ENCODE data around the gene AGPAT4. TPM values are rescaled to one million over a fixed set of nuclear protein-coding genes. Genes with fewer than 3 reads are reported as not detected.
"Not testable (repeated sequence)": the region's sequence is repeated elsewhere in the genome, so short reads cannot be mapped to it uniquely, and the experiment has no call there.

AGPAT4 gene
- polyA plus RNA-seq, 1 of the 3 experiments (the other 2 are of a cell fraction) = 3.9 TPM

DNA sequence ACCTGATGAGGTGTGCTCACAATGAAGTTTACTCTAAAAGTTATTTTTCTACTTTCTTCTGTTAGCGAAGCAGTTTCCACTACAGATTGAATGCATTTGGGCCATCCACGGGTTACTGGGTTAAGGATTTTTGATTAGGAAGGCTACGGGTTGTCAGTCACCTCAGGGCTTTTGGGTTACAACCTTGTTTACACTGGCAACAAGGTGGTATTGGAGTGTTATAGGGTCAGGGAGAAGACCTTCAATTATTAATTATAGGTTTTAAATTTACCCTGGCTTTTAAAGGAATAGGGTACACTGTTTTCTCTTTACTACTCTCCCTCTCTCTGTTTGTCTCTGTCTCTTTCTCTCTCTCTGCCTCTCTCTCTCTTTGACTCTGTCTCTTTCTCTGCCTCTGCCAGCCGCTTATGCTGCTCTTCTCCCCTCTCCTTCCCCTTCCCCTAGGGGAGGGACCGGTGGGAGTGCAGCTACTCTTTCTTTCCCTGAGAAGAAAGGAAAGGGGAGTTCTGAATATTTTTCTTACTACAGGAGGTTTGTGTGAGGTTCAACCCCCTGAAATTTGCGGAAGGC lies 40.2 kb upstream of the AGPAT4 start:
- Histone ChIP-seq H3K9ac (no peak overlapping the region), H3F3A (replicated peaks; ENCODE audit: insufficient read depth) (no peaks in the 10 kb centered on the region), H3K9me2 (no peaks in the 10 kb centered on the region), H3K4me1 (ENCODE audit: control insufficient read depth in 1 of 2, insufficient read depth in 2 of 2, low read depth in 1 of 2, low read length in 1 of 2) (no peaks in the 10 kb centered on the region), H3K4me2 (no peak overlapping the region), H4K20me1 (ENCODE audit: insufficient read depth) (no peaks in the 10 kb centered on the region), H3K27me3 (ENCODE audit: insufficient read depth) (no peaks in the 10 kb centered on the region), H3K79me2 (ENCODE audit: insufficient read depth) (no peaks in the 10 kb centered on the region), H3K27ac (ENCODE audit: low read depth in 2 of 2, low read length in 1 of 2) (no peak overlapping the region), H3K9me3 (no peaks in the 10 kb centered on the region), H2AFZ (ENCODE audit: low read depth) (no peak overlapping the region), H3K36me3 (replicated peaks in 1 of 2; ENCODE audit: control insufficient read depth in 1 of 2, insufficient read depth in 2 of 2, low read length in 1 of 2) (no peaks in the 10 kb centered on the region), H3K4me3 (ENCODE audit: low read depth in 2 of 2, low read length in 1 of 2) (no peak overlapping the region)
- DNase-seq = no peak
- WGBS (ENCODE audit: low lambda C conversion rate) = 65% methylated on average over 6 of the region's 6 CpGs
- TF ChIP-seq RFX5 (IDR thresholded peaks at IDR 0.05; ENCODE audit: low read length) = no peak
- no peak for TF ChIP-seq FOXM1 (IDR thresholded peaks at IDR 0.05; ENCODE audit: low read depth)
- TF ChIP-seq TCF12 (IDR thresholded peaks at IDR 0.05) = no peak
- TF ChIP-seq, protein P1, sequence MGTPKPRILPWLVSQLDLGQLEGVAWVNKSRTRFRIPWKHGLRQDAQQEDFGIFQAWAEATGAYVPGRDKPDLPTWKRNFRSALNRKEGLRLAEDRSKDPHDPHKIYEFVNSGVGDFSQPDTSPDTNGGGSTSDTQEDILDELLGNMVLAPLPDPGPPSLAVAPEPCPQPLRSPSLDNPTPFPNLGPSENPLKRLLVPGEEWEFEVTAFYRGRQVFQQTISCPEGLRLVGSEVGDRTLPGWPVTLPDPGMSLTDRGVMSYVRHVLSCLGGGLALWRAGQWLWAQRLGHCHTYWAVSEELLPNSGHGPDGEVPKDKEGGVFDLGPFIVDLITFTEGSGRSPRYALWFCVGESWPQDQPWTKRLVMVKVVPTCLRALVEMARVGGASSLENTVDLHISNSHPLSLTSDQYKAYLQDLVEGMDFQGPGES (IDR thresholded peaks at IDR 0.05; ENCODE audit: low read depth, low read length) = no peak
- no peak for TF ChIP-seq POLR2AphosphoS5 (IDR thresholded peaks at IDR 0.05; ENCODE audit: low read depth, low read length)
- TF ChIP-seq, protein P2, sequence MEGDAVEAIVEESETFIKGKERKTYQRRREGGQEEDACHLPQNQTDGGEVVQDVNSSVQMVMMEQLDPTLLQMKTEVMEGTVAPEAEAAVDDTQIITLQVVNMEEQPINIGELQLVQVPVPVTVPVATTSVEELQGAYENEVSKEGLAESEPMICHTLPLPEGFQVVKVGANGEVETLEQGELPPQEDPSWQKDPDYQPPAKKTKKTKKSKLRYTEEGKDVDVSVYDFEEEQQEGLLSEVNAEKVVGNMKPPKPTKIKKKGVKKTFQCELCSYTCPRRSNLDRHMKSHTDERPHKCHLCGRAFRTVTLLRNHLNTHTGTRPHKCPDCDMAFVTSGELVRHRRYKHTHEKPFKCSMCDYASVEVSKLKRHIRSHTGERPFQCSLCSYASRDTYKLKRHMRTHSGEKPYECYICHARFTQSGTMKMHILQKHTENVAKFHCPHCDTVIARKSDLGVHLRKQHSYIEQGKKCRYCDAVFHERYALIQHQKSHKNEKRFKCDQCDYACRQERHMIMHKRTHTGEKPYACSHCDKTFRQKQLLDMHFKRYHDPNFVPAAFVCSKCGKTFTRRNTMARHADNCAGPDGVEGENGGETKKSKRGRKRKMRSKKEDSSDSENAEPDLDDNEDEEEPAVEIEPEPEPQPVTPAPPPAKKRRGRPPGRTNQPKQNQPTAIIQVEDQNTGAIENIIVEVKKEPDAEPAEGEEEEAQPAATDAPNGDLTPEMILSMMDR (IDR thresholded peaks at IDR 0.05) = no peak
- no peak for TF ChIP-seq TEAD4 (IDR thresholded peaks at IDR 0.05; ENCODE audit: borderline replicate concordance, insufficient read depth)
- TF ChIP-seq NRF1 (IDR thresholded peaks at IDR 0.05; ENCODE audit: low read depth, low read length) = no peak
- TF ChIP-seq, protein P3, sequence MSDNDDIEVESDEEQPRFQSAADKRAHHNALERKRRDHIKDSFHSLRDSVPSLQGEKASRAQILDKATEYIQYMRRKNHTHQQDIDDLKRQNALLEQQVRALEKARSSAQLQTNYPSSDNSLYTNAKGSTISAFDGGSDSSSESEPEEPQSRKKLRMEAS (IDR thresholded peaks at IDR 0.05; ENCODE audit: low read depth) = no peak
- TF ChIP-seq, protein P4, sequence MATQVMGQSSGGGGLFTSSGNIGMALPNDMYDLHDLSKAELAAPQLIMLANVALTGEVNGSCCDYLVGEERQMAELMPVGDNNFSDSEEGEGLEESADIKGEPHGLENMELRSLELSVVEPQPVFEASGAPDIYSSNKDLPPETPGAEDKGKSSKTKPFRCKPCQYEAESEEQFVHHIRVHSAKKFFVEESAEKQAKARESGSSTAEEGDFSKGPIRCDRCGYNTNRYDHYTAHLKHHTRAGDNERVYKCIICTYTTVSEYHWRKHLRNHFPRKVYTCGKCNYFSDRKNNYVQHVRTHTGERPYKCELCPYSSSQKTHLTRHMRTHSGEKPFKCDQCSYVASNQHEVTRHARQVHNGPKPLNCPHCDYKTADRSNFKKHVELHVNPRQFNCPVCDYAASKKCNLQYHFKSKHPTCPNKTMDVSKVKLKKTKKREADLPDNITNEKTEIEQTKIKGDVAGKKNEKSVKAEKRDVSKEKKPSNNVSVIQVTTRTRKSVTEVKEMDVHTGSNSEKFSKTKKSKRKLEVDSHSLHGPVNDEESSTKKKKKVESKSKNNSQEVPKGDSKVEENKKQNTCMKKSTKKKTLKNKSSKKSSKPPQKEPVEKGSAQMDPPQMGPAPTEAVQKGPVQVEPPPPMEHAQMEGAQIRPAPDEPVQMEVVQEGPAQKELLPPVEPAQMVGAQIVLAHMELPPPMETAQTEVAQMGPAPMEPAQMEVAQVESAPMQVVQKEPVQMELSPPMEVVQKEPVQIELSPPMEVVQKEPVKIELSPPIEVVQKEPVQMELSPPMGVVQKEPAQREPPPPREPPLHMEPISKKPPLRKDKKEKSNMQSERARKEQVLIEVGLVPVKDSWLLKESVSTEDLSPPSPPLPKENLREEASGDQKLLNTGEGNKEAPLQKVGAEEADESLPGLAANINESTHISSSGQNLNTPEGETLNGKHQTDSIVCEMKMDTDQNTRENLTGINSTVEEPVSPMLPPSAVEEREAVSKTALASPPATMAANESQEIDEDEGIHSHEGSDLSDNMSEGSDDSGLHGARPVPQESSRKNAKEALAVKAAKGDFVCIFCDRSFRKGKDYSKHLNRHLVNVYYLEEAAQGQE (IDR thresholded peaks at IDR 0.05; ENCODE audit: low read depth, low read length) = no peak
- TF ChIP-seq FOSL2 (IDR thresholded peaks at IDR 0.05; ENCODE audit: borderline replicate concordance, low read depth) = no peak
- TF ChIP-seq EZH2phosphoT487 (IDR thresholded peaks at IDR 0.05; ENCODE audit: borderline replicate concordance, low read depth) = no peak
- TF ChIP-seq GABPA (IDR thresholded peaks at IDR 0.05; ENCODE audit: low read depth) = no peak
- TF ChIP-seq YY1 (IDR thresholded peaks at IDR 0.05; ENCODE audit: low read depth) = no peak
- TF ChIP-seq RAD21 (IDR thresholded peaks at IDR 0.05; ENCODE audit: low read length) = no peak
- TF ChIP-seq SIN3A (IDR thresholded peaks at IDR 0.05; ENCODE audit: borderline replicate concordance, low read depth, low read length) = no peak
- no peak for TF ChIP-seq CHD2 (IDR thresholded peaks at IDR 0.05; ENCODE audit: low read length, partially characterized antibody)
- CTCF ChIA-PET = no interaction called here
- POLR2A ChIA-PET = no interaction called here

DNA sequence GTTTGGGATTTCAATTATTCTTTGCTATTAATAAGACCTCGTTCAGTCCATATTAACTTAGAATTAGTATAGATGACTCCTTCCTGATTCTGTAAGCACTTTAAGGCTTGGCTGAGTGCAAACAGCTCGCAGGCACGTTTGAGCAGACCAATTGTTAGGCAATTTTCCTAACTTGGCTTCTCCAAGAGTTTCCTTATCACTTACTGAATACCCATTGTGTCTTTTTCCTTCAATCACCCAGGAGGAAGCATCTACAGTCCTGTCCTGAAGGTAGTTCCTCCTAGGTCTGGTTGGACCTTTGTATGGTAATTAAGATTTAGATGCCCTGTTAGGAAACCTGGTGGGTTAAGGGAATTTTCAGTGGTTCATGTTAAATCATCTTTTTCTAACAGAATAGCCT lies 39.6 kb upstream of the AGPAT4 start:
- H3K9me2 ChIP-seq; H4K20me1 ChIP-seq (ENCODE audit: insufficient read depth); H3K79me2 ChIP-seq (ENCODE audit: insufficient read depth); H3K4me3 ChIP-seq (ENCODE audit: low read depth in 2 of 2, low read length in 1 of 2); POLR2A ChIA-PET; H3K27ac ChIP-seq (ENCODE audit: low read depth in 2 of 2, low read length in 1 of 2); CTCF ChIA-PET; H3K4me2 ChIP-seq; H3K36me3 ChIP-seq (replicated peaks in 1 of 2; ENCODE audit: control insufficient read depth in 1 of 2, insufficient read depth in 2 of 2, low read length in 1 of 2); DNase-seq; H2AFZ ChIP-seq (ENCODE audit: low read depth); H3F3A ChIP-seq (replicated peaks; ENCODE audit: insufficient read depth); H3K4me1 ChIP-seq (ENCODE audit: control insufficient read depth in 1 of 2, insufficient read depth in 2 of 2, low read depth in 1 of 2, low read length in 1 of 2); H3K9ac ChIP-seq; H3K9me3 ChIP-seq; H3K27me3 ChIP-seq (ENCODE audit: insufficient read depth): not testable (repeated sequence)
- WGBS (ENCODE audit: low lambda C conversion rate) = 15% methylated on average over 3 of the region's 3 CpGs

DNA sequence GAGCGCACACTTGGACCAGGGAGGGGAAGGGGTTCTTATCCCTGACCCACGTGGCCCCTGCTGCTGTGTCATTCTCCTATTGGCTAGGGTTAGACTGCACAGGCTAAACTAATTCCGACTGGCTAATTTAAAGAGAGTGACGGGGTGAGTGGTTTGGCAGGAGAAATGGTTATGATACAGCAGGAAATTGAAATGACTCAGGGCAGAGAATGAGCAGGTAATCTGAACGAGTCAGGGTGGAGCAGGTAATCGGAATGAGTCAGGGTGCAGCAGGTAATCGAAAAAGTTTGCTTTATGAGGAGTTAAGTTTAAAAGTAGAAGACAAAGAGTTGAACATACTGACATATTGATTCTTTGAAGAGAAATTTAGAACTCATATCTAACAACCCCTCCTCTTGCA lies 35.9 kb upstream of the AGPAT4 start:
- H3K9ac ChIP-seq; H2AFZ ChIP-seq (ENCODE audit: low read depth); H3K9me3 ChIP-seq; H3K27me3 ChIP-seq (ENCODE audit: insufficient read depth); H3K27ac ChIP-seq (ENCODE audit: low read depth in 2 of 2, low read length in 1 of 2); H3K4me3 ChIP-seq (ENCODE audit: low read depth in 2 of 2, low read length in 1 of 2); H3K4me1 ChIP-seq (ENCODE audit: control insufficient read depth in 1 of 2, insufficient read depth in 2 of 2, low read depth in 1 of 2, low read length in 1 of 2); DNase-seq; H3K4me2 ChIP-seq; H3F3A ChIP-seq (replicated peaks; ENCODE audit: insufficient read depth); POLR2A ChIA-PET; H3K9me2 ChIP-seq; H3K79me2 ChIP-seq (ENCODE audit: insufficient read depth); H4K20me1 ChIP-seq (ENCODE audit: insufficient read depth); H3K36me3 ChIP-seq (replicated peaks in 1 of 2; ENCODE audit: control insufficient read depth in 1 of 2, insufficient read depth in 2 of 2, low read length in 1 of 2): not testable (repeated sequence)
- CTCF ChIA-PET = interaction anchor here (1.1 kb wide), 1 partner anchor 61 kb away, joined by 3 read pairs; no protein-coding TSS in a partner anchor
- WGBS (ENCODE audit: low lambda C conversion rate) = 43% methylated on average over 7 of the region's 7 CpGs
